SK-N-SH (cell line): Measurements from ENCODE around the gene LRRC45.

Experiments
- CHD2 ChIP-seq: fragments of 150-350 bp; IDR thresholded peaks from 2 replicates; pipeline ENCODE4 v1.6.1; 2018; ENCODE audit warnings: low read length; ENCODE audit not compliant: partially characterized antibody
- EP300 ChIP-seq, 2 experiments: IDR thresholded peaks; 2 replicates each; pipeline versions ENCODE4 v1.4.0 to v1.6.1; 2012; ENCODE audit warnings: borderline replicate concordance in 1 of 2, low read depth in 1 of 2, low read length in 1 of 2
- RFX5 ChIP-seq: IDR thresholded peaks from 2 replicates; pipeline ENCODE4 v1.6.1; 2012; ENCODE audit warnings: mild to moderate bottlenecking, improper control_type of control experiment, low read length
- SMC3 ChIP-seq: IDR thresholded peaks from 2 replicates; pipeline ENCODE4 v1.6.1; 2012; ENCODE audit warnings: low read depth, low read length, improper control_type of control experiment
- TF ChIP-seq, protein P1 (sequence below): fragments of 200-600 bp; sonication (generic); IDR thresholded peaks from 2 replicates; pipeline ENCODE4 v1.6.1; 2017; ENCODE audit warnings: antibody characterized with exemption, mild to moderate bottlenecking, moderate library complexity

DNA sequence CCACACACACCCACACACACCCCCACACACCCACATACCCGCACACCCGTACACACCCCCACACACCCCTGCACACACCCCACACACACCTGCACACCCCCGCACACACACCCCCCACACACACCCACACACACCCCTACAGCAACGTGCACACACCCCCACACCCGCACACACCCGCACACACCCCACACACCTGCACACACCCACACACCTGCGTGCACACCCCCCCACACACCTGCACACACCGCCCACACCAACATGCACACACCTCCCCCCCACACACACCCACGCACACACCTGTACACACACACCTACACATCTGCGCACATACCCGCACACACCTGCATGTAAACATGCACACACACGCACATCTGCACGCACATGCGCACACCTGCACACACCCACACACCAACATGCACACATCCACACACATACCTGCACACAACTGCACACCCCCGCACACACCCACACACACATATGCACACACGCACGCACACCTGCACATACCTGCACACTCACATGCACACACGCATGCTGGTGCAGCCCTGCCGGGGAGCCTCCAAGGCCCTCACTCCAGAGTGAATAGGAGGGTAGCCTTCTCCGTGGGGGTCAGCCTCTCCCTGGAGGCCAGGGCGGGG is 38.2 kb upstream of the LRRC45 start:
- TF ChIP-seq, protein P1, sequence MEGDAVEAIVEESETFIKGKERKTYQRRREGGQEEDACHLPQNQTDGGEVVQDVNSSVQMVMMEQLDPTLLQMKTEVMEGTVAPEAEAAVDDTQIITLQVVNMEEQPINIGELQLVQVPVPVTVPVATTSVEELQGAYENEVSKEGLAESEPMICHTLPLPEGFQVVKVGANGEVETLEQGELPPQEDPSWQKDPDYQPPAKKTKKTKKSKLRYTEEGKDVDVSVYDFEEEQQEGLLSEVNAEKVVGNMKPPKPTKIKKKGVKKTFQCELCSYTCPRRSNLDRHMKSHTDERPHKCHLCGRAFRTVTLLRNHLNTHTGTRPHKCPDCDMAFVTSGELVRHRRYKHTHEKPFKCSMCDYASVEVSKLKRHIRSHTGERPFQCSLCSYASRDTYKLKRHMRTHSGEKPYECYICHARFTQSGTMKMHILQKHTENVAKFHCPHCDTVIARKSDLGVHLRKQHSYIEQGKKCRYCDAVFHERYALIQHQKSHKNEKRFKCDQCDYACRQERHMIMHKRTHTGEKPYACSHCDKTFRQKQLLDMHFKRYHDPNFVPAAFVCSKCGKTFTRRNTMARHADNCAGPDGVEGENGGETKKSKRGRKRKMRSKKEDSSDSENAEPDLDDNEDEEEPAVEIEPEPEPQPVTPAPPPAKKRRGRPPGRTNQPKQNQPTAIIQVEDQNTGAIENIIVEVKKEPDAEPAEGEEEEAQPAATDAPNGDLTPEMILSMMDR: no peak
- TF ChIP-seq EP300 (IDR thresholded peaks at IDR 0.05; ENCODE audit: borderline replicate concordance in 1 of 2, low read depth in 1 of 2, low read length in 1 of 2): no peak
- no peak for TF ChIP-seq SMC3
- TF ChIP-seq CHD2: no peak
- TF ChIP-seq RFX5: no peak
